ENCODE measurements around the gene SPATA13. TPM values are rescaled to one million over a fixed set of nuclear protein-coding genes. Genes with fewer than 3 reads are reported as not detected.
A peak's percentile ranks its signal among the peaks of the same experiment; 100 is the strongest.

Gene SPATA13
- total RNA-seq, 1 experiment from 2014 or later: 43.0 TPM

DNA sequence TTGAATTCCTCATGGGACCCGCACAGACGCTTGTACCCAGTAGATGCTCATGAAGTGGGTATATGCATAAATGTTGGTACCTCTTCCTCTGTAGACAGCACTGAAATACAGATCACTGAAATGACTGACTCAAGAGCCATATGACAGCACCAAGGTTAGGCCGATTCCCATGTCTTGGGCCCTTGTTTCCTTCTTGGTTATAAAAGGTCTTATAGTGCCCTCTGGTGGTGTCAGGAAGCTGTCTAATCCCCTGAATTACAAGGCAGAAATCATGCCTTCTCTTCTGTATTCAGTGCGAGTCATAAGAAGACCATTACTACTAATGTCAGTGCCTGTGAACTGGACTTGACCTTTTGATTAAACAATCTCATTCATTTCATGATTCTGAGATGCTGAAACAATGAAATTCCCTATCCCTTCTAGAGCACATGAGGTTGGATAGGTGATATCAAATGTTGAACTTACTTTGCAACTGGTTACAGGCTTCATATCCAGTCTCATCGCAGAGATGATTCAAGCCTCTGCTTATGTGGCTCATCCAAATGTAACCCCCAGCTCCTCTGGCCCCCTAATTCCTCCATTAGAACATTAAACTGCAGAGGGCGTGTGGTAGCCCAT lies 59.7 kb downstream of the SPATA13 start:
- Histone ChIP-seq H3K9me2 (replicated peaks; ENCODE audit: low read length) (no peaks in the 10 kb centered on the region), H3K4me2 (ENCODE audit: low read length) (no peak overlapping the region), H4K20me1 (ENCODE audit: low read length) (no peaks in the 10 kb centered on the region), H3K9me3 (ENCODE audit: low read length) (no peaks in the 10 kb centered on the region), H2AFZ (ENCODE audit: low read length) (no peak overlapping the region), H3F3A (ENCODE audit: low read length, unreplicated experiment) (no peaks in the 10 kb centered on the region), H3K4me1 (ENCODE audit: insufficient read depth, low read length) (peaks cover 40% of the 10 kb centered on the region), H3K27me3 (ENCODE audit: low read length) (no peaks in the 10 kb centered on the region), H3K36me3 (ENCODE audit: low read depth, low read length) (peaks cover 3% of the 10 kb centered on the region; the same call in 1 of the 2 replicates), H3K4me3 (ENCODE audit: low read length) (no peak overlapping the region), H3K79me2 (ENCODE audit: low read length) (peaks cover 39% of the 10 kb centered on the region), H3K9ac (ENCODE audit: low read length) (peak overlapping the region; percentile 30; the same call in 1 of the 2 replicates), H3K27ac (ENCODE audit: low read length) (peak overlapping the region; percentile 71)
- ChIA-PET CTCF (interaction anchor here (0.6 kb wide), 2 partner anchors 72 to 168 kb away, joined by 3 read pairs; no protein-coding TSS in a partner anchor), POLR2A (ENCODE audit: unreplicated experiment) (no interaction called here)
- ATAC-seq (peak; percentile 83), DNase-seq (peak; percentile 88)
- no TSS peak for BruUV-seq (replicated peaks)
- TF ChIP-seq EZH2phosphoT487 (IDR thresholded peaks at IDR 0.05; ENCODE audit: borderline replicate concordance, low read length): no peak
- TF ChIP-seq, protein P1, sequence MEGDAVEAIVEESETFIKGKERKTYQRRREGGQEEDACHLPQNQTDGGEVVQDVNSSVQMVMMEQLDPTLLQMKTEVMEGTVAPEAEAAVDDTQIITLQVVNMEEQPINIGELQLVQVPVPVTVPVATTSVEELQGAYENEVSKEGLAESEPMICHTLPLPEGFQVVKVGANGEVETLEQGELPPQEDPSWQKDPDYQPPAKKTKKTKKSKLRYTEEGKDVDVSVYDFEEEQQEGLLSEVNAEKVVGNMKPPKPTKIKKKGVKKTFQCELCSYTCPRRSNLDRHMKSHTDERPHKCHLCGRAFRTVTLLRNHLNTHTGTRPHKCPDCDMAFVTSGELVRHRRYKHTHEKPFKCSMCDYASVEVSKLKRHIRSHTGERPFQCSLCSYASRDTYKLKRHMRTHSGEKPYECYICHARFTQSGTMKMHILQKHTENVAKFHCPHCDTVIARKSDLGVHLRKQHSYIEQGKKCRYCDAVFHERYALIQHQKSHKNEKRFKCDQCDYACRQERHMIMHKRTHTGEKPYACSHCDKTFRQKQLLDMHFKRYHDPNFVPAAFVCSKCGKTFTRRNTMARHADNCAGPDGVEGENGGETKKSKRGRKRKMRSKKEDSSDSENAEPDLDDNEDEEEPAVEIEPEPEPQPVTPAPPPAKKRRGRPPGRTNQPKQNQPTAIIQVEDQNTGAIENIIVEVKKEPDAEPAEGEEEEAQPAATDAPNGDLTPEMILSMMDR (conservative IDR thresholded peaks at IDR 0.05; ENCODE audit: low read depth, low read length): peak; percentile 86
- intact Hi-C loops (cut with micrococcal nuclease): loop anchor here (1.0 to 5.0 kb wide), 4 partner anchors 59 to 298 kb away; no protein-coding TSS in a partner anchor

DNA sequence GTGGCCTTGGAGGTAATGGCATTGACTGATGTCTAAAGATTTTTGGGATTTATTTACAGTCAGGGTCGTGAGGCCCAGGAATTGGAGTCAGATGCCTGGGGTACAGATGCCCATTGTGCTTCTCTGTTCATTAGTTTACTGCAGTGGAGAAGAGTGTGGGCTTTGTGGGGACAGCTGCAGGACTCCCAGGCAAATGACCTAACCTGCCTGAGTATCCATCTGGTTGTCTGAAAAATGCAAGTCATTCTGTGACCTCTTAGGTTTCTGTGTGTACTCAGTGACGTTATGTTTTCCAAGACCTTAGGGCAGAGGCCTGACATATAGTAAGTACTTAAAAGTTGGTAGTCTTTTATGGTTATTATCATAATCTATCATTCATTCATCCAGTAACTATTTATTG lies 60.5 kb downstream of the SPATA13 start:
- Histone ChIP-seq H3K9me3 (ENCODE audit: low read length) (no peaks in the 10 kb centered on the region), H3F3A (ENCODE audit: low read length, unreplicated experiment) (no peaks in the 10 kb centered on the region), H3K27me3 (ENCODE audit: low read length) (no peaks in the 10 kb centered on the region), H3K4me2 (ENCODE audit: low read length) (peak overlapping the region; percentile 9; the same call in 1 of the 2 replicates), H2AFZ (ENCODE audit: low read length) (no peak overlapping the region), H3K36me3 (ENCODE audit: low read depth, low read length) (peaks cover 3% of the 10 kb centered on the region; the same call in 1 of the 2 replicates), H3K27ac (ENCODE audit: low read length) (peak overlapping the region; percentile 71), H3K4me1 (ENCODE audit: insufficient read depth, low read length) (peaks cover 32% of the 10 kb centered on the region), H3K9ac (ENCODE audit: low read length) (peak overlapping the region; percentile 32; the same call in 1 of the 2 replicates), H3K9me2 (replicated peaks; ENCODE audit: low read length) (no peaks in the 10 kb centered on the region), H3K79me2 (ENCODE audit: low read length) (peaks cover 33% of the 10 kb centered on the region), H4K20me1 (ENCODE audit: low read length) (no peaks in the 10 kb centered on the region), H3K4me3 (ENCODE audit: low read length) (no peak overlapping the region)
- TF ChIP-seq EZH2 (IDR thresholded peaks at IDR 0.05; ENCODE audit: low read length, unreplicated experiment) (no peak), EZH2phosphoT487 (IDR thresholded peaks at IDR 0.05; ENCODE audit: borderline replicate concordance, low read length) (no peak)
- TF ChIP-seq, protein P1 (conservative IDR thresholded peaks at IDR 0.05; ENCODE audit: low read depth, low read length): no peak
- intact Hi-C loops (cut with micrococcal nuclease): loop anchor here (5.0 kb wide), 1 partner anchor 299 kb away; no protein-coding TSS in a partner anchor
- CTCF ChIA-PET: no interaction called here
- DNase-seq: peak; percentile 46
- no peak for ATAC-seq
- BruUV-seq (replicated peaks): no TSS peak
- POLR2A ChIA-PET (ENCODE audit: unreplicated experiment): no interaction called here

DNA sequence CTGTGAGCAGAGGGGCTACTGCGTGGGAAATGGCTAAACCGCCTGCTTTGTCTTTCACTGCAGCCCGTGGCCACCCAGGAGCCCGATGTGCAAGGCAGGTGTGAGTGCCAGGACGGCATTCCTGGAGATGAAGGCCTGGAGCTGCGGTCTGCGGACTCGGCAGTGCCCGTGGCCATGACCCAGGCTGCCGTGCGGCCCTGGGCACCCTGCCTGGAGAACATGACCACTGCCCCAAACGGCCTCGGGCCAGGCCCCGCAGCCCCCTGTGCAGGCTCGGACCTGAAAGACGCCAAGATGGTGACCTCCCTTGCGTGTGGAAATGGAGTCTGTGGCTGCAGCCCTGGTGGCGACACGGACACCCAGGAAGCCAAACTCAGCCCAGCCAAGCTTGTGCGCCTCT lies 62.2 kb downstream of the SPATA13 start:
- Histone ChIP-seq H2AFZ (ENCODE audit: low read length) (no peak overlapping the region), H3K4me2 (ENCODE audit: low read length) (no peak overlapping the region), H3K4me3 (ENCODE audit: low read length) (no peak overlapping the region), H3K36me3 (ENCODE audit: low read depth, low read length) (peaks cover 3% of the 10 kb centered on the region; the same call in 1 of the 2 replicates), H3K9ac (ENCODE audit: low read length) (no peak overlapping the region), H3K27me3 (ENCODE audit: low read length) (no peaks in the 10 kb centered on the region), H3K4me1 (ENCODE audit: insufficient read depth, low read length) (peaks cover 24% of the 10 kb centered on the region), H4K20me1 (ENCODE audit: low read length) (no peaks in the 10 kb centered on the region), H3K9me3 (ENCODE audit: low read length) (no peaks in the 10 kb centered on the region), H3K9me2 (replicated peaks; ENCODE audit: low read length) (no peaks in the 10 kb centered on the region), H3F3A (ENCODE audit: low read length, unreplicated experiment) (no peaks in the 10 kb centered on the region), H3K27ac (ENCODE audit: low read length) (no peak overlapping the region), H3K79me2 (ENCODE audit: low read length) (peaks cover 33% of the 10 kb centered on the region)
- intact Hi-C loops (cut with micrococcal nuclease): loop anchor here (5.0 kb wide), 1 partner anchor 300 kb away; no protein-coding TSS in a partner anchor
- ATAC-seq: no peak
- DNase-seq: no peak
- BruUV-seq (replicated peaks): no TSS peak
- ChIA-PET POLR2A (ENCODE audit: unreplicated experiment) (no interaction called here), CTCF (no interaction called here)
- no peak for TF ChIP-seq EZH2phosphoT487 (IDR thresholded peaks at IDR 0.05; ENCODE audit: borderline replicate concordance, low read length)
- no peak for TF ChIP-seq EZH2 (IDR thresholded peaks at IDR 0.05; ENCODE audit: low read length, unreplicated experiment)
- TF ChIP-seq, protein P1 (conservative IDR thresholded peaks at IDR 0.05; ENCODE audit: low read depth, low read length): no peak

Data from PC-3 (cell line).